GM12872 (cell line): Measurements from ENCODE around the gene DNAJC10.

Experiments
- CTCF ChIP-seq: IDR thresholded peaks from 3 replicates; pipeline ENCODE4 v1.5.1; 2011; ENCODE audit warnings: low read depth, mild to moderate bottlenecking, low read length, moderate library complexity; ENCODE audit not compliant: insufficient read depth

Gene DNAJC10

GRCh38 chr2:182715121-182715891, 751 bp upstream of the DNAJC10 start:
- TF ChIP-seq CTCF: no peak

GRCh38 chr2:182716650-182716979, 558 bp downstream of the DNAJC10 start:
- TF ChIP-seq CTCF: no peak

GRCh38 chr2:182717416-182717815, 1.4 kb downstream of the DNAJC10 start:
- no peak for TF ChIP-seq CTCF

GRCh38 chr2:182717816-182718215, 1.8 kb downstream of the DNAJC10 start:
- TF ChIP-seq CTCF: no peak

- no peak for TF ChIP-seq CTCF
These were observed 2.4 kb downstream of the DNAJC10 start for GRCh38 chr2:182718459-182718858.

GRCh38 chr2:182724656-182725055, 8.6 kb downstream of the DNAJC10 start:
- no peak for TF ChIP-seq CTCF

- no peak for TF ChIP-seq CTCF
These were observed 10.4 kb downstream of the DNAJC10 start for GRCh38 chr2:182726473-182726872.
